ENCODE results near the gene CDH16. TPM values are rescaled to one million over a fixed set of nuclear protein-coding genes. Genes with fewer than 3 reads are reported as not detected.

The CDH16 gene
- total and polyA plus RNA-seq, 2 donors (not counting 1 experiment from before 2014, with no cell fraction given), result not detected

DNA sequence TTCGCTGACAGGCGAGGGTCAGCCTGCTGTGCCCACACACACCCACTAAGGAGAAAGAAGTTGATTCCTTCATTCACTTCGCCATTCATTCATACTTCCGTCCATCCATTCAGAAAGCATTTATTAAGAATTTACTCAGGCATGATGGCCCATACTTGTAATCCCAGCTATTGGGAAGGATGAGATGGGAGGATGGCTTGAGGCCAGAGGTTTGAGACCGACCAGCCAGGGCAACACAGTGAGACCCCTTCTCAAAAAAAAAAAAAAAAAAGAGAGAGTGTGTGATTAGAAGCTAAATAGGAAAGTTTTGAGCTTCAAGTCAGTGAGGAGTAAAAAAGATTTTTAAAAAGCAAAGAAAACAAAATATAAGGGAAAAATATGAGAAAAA, 25.4 kb upstream of the CDH16 start:
- no peak for DNase-seq (ENCODE audit: low read depth in 2 of 2)
- Histone ChIP-seq H3K27ac (ENCODE audit: insufficient read depth, low read length) (no peak overlapping the region), H4K20me1 (ENCODE audit: control insufficient read depth, extremely low read depth, insufficient read depth, low read length) (no peaks in the 10 kb centered on the region), H3K9me3 (ENCODE audit: control insufficient read depth, insufficient read depth, low read depth, low read length) (no peaks in the 10 kb centered on the region), H3K4me3 (replicated peaks in 1 of 4; ENCODE audit: control extremely low read depth in 1 of 4, insufficient read depth in 1 of 4, low read depth in 3 of 4, low read length in 4 of 4) (no peak overlapping the region), H3K36me3 (ENCODE audit: control insufficient read depth, insufficient read depth, low read length) (peaks cover 21% of the 10 kb centered on the region), H3K4me1 (ENCODE audit: control insufficient read depth, extremely low read depth, insufficient read depth, low read length) (no peaks in the 10 kb centered on the region), H3K79me2 (ENCODE audit: control insufficient read depth, insufficient read depth, low read length) (no peaks in the 10 kb centered on the region), H2AFZ (ENCODE audit: low read length) (no peak overlapping the region), H3K9ac (ENCODE audit: insufficient read depth, low read length) (no peak overlapping the region), H3K27me3 (ENCODE audit: control insufficient read depth, insufficient read depth, low read length) (peaks cover 6% of the 10 kb centered on the region), H3K4me2 (ENCODE audit: extremely low read depth, insufficient read depth, low read length) (no peak overlapping the region)
- TF ChIP-seq, protein P1, sequence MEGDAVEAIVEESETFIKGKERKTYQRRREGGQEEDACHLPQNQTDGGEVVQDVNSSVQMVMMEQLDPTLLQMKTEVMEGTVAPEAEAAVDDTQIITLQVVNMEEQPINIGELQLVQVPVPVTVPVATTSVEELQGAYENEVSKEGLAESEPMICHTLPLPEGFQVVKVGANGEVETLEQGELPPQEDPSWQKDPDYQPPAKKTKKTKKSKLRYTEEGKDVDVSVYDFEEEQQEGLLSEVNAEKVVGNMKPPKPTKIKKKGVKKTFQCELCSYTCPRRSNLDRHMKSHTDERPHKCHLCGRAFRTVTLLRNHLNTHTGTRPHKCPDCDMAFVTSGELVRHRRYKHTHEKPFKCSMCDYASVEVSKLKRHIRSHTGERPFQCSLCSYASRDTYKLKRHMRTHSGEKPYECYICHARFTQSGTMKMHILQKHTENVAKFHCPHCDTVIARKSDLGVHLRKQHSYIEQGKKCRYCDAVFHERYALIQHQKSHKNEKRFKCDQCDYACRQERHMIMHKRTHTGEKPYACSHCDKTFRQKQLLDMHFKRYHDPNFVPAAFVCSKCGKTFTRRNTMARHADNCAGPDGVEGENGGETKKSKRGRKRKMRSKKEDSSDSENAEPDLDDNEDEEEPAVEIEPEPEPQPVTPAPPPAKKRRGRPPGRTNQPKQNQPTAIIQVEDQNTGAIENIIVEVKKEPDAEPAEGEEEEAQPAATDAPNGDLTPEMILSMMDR (conservative IDR thresholded peaks at IDR 0.05 in 1 of 2, IDR thresholded peaks at IDR 0.05 in 1 of 2; ENCODE audit: low read depth in 1 of 2, low read length in 2 of 2), result no peak
- TF ChIP-seq EZH2 (IDR thresholded peaks at IDR 0.05; ENCODE audit: low read length, missing control alignments), result no peak

DNA sequence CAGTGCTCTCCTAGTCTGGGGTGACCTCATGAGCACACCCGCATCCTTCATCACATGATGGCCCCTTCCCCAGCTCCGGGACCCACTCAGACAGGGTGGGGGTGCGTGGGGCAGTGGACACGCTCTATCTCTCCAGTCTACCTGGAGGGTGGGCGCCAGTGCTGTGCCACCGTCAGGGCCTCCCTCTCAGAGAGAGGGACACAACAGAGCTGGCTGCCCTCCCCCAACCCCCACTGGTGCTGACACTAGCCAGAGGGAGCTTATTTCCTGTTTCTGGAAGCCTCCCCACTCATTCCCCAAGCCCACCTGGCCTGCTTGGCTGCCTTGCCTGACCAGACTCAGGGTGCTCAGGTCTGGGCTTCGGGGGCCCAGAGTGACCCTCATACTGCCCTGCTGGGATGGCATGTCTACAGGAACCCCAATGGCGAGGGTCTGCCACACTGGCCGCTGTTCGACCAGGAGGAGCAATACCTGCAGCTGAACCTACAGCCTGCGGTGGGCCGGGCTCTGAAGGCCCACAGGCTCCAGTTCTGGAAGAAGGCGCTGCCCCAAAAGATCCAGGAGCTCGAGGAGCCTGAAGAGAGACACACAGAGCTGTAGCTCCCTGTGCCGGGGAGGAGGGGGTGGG, 24.9 kb upstream of the CDH16 start:
- no peaks in the 10 kb centered on the region for H4K20me1 ChIP-seq (ENCODE audit: control insufficient read depth, extremely low read depth, insufficient read depth, low read length)
- H3K4me3 ChIP-seq (replicated peaks in 1 of 4; ENCODE audit: control extremely low read depth in 1 of 4, insufficient read depth in 1 of 4, low read depth in 3 of 4, low read length in 4 of 4), result no peak overlapping the region
- TF ChIP-seq EZH2 (IDR thresholded peaks at IDR 0.05; ENCODE audit: low read length, missing control alignments), result no peak
- TF ChIP-seq, protein P1 (conservative IDR thresholded peaks at IDR 0.05 in 1 of 2, IDR thresholded peaks at IDR 0.05 in 1 of 2; ENCODE audit: low read depth in 1 of 2, low read length in 2 of 2), result no peak
- H3K36me3 ChIP-seq (ENCODE audit: control insufficient read depth, insufficient read depth, low read length), result peaks cover 21% of the 10 kb centered on the region
- no peak overlapping the region for H3K9ac ChIP-seq (ENCODE audit: insufficient read depth, low read length)
- H3K27me3 ChIP-seq (ENCODE audit: control insufficient read depth, insufficient read depth, low read length), result peaks cover under 1% of the 10 kb centered on the region
- DNase-seq (ENCODE audit: low read depth in 2 of 2), result no peak
- H2AFZ ChIP-seq (ENCODE audit: low read length), result no peak overlapping the region
- H3K4me1 ChIP-seq (ENCODE audit: control insufficient read depth, extremely low read depth, insufficient read depth, low read length), result no peaks in the 10 kb centered on the region
- H3K4me2 ChIP-seq (ENCODE audit: extremely low read depth, insufficient read depth, low read length), result no peak overlapping the region
- H3K79me2 ChIP-seq (ENCODE audit: control insufficient read depth, insufficient read depth, low read length), result no peaks in the 10 kb centered on the region
- no peak overlapping the region for H3K27ac ChIP-seq (ENCODE audit: insufficient read depth, low read length)
- H3K9me3 ChIP-seq (ENCODE audit: control insufficient read depth, insufficient read depth, low read depth, low read length), result no peaks in the 10 kb centered on the region

DNA sequence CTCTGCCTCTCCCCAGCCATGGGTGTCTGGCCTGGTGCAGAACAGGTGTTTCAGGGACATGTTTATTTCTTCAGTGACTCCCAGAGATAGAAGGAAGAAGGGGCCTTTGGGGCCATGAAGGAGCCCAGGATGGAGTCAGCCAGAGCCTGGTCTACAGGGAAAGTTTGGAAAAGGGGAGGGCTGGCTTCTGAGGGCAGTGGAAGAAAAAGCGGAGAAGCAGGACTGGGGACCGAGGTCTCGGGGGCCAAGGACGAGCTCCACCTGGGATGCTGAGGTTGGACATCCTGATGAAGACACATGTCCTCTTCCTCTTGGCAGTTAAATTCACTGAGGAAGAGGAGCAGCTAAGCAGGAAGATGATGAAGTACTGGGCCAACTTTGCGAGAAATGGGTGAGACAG, 24.3 kb upstream of the CDH16 start:
- peaks cover 21% of the 10 kb centered on the region for H3K36me3 ChIP-seq (ENCODE audit: control insufficient read depth, insufficient read depth, low read length)
- H2AFZ ChIP-seq (ENCODE audit: low read length), result no peak overlapping the region

More for the DNA sequence above, 24.3 kb upstream of the CDH16 start:
- no peak overlapping the region for H3K27ac ChIP-seq (ENCODE audit: insufficient read depth, low read length)
- H3K79me2 ChIP-seq (ENCODE audit: control insufficient read depth, insufficient read depth, low read length), result no peaks in the 10 kb centered on the region
- H3K4me3 ChIP-seq (replicated peaks in 1 of 4; ENCODE audit: control extremely low read depth in 1 of 4, insufficient read depth in 1 of 4, low read depth in 3 of 4, low read length in 4 of 4), result no peak overlapping the region
- DNase-seq (ENCODE audit: low read depth in 2 of 2), result no peak
- no peaks in the 10 kb centered on the region for H3K4me1 ChIP-seq (ENCODE audit: control insufficient read depth, extremely low read depth, insufficient read depth, low read length)
- H3K9ac ChIP-seq (ENCODE audit: insufficient read depth, low read length), result no peak overlapping the region
- TF ChIP-seq, protein P1 (conservative IDR thresholded peaks at IDR 0.05 in 1 of 2, IDR thresholded peaks at IDR 0.05 in 1 of 2; ENCODE audit: low read depth in 1 of 2, low read length in 2 of 2), result no peak
- TF ChIP-seq EZH2 (IDR thresholded peaks at IDR 0.05; ENCODE audit: low read length, missing control alignments), result no peak
- H3K4me2 ChIP-seq (ENCODE audit: extremely low read depth, insufficient read depth, low read length), result no peak overlapping the region
- H3K9me3 ChIP-seq (ENCODE audit: control insufficient read depth, insufficient read depth, low read depth, low read length), result no peaks in the 10 kb centered on the region
- H3K27me3 ChIP-seq (ENCODE audit: control insufficient read depth, insufficient read depth, low read length), result no peaks in the 10 kb centered on the region
- no peaks in the 10 kb centered on the region for H4K20me1 ChIP-seq (ENCODE audit: control insufficient read depth, extremely low read depth, insufficient read depth, low read length)

All from fibroblast of lung (primary cell).